ENCODE measurements around the gene SH3GL2. TPM values are rescaled to one million over a fixed set of nuclear protein-coding genes. Genes with fewer than 3 reads are reported as not detected.

Gene SH3GL2
- total and polyA plus RNA-seq, 9 of the 15 experiments (the other 6 are each of a cell fraction or from before 2014, with no cell fraction given), result not detected

DNA sequence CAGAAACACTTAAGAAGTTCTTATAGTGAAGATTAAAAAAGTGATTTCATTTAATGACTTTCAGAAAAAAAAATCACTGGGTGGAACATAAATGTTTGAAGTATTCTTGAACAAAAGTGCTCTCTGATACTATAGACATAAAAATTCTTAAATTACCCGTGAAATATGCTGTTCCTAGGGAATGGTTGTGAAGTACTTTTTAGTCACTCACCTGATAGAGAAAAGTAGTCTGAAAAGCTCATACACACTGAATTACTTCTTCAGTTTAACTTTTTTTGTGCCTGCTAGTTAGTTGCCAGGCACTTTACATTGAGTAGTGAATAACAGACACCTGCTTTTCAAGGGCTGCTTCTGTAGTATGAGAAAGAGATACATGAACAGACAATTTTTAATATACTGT lies 78.0 kb downstream of the SH3GL2 start (continued):
- TF ChIP-seq, protein P1, sequence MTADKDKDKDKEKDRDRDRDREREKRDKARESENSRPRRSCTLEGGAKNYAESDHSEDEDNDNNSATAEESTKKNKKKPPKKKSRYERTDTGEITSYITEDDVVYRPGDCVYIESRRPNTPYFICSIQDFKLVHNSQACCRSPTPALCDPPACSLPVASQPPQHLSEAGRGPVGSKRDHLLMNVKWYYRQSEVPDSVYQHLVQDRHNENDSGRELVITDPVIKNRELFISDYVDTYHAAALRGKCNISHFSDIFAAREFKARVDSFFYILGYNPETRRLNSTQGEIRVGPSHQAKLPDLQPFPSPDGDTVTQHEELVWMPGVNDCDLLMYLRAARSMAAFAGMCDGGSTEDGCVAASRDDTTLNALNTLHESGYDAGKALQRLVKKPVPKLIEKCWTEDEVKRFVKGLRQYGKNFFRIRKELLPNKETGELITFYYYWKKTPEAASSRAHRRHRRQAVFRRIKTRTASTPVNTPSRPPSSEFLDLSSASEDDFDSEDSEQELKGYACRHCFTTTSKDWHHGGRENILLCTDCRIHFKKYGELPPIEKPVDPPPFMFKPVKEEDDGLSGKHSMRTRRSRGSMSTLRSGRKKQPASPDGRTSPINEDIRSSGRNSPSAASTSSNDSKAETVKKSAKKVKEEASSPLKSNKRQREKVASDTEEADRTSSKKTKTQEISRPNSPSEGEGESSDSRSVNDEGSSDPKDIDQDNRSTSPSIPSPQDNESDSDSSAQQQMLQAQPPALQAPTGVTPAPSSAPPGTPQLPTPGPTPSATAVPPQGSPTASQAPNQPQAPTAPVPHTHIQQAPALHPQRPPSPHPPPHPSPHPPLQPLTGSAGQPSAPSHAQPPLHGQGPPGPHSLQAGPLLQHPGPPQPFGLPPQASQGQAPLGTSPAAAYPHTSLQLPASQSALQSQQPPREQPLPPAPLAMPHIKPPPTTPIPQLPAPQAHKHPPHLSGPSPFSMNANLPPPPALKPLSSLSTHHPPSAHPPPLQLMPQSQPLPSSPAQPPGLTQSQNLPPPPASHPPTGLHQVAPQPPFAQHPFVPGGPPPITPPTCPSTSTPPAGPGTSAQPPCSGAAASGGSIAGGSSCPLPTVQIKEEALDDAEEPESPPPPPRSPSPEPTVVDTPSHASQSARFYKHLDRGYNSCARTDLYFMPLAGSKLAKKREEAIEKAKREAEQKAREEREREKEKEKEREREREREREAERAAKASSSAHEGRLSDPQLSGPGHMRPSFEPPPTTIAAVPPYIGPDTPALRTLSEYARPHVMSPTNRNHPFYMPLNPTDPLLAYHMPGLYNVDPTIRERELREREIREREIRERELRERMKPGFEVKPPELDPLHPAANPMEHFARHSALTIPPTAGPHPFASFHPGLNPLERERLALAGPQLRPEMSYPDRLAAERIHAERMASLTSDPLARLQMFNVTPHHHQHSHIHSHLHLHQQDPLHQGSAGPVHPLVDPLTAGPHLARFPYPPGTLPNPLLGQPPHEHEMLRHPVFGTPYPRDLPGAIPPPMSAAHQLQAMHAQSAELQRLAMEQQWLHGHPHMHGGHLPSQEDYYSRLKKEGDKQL (CRISPR knock-in tag; IDR thresholded peaks at IDR 0.05; ENCODE audit: borderline replicate concordance), result no peak
- TF ChIP-seq ARNT (IDR thresholded peaks at IDR 0.05) (no peak), ZNF79 (CRISPR knock-in tag; IDR thresholded peaks at IDR 0.05; ENCODE audit: low read depth) (no peak), NELFE (IDR thresholded peaks at IDR 0.05; ENCODE audit: insufficient read depth, insufficient read length) (no peak), ZNF217 (CRISPR knock-in tag; IDR thresholded peaks at IDR 0.05) (no peak), ZC3H4 (CRISPR knock-in tag; IDR thresholded peaks at IDR 0.05; ENCODE audit: borderline replicate concordance) (no peak), ZNF766 (CRISPR knock-in tag; conservative IDR thresholded peaks at IDR 0.05) (no peak), TARDBP (IDR thresholded peaks at IDR 0.05) (no peak), ZNF124 (CRISPR knock-in tag; IDR thresholded peaks at IDR 0.05) (no peak), CCNT2 (IDR thresholded peaks at IDR 0.05; ENCODE audit: borderline replicate concordance, extremely low read depth, insufficient read length, low read depth, low read length) (no peak), NFIX (CRISPR knock-in tag; IDR thresholded peaks at IDR 0.05; ENCODE audit: low read depth) (no peak)
- TF ChIP-seq, protein P2, sequence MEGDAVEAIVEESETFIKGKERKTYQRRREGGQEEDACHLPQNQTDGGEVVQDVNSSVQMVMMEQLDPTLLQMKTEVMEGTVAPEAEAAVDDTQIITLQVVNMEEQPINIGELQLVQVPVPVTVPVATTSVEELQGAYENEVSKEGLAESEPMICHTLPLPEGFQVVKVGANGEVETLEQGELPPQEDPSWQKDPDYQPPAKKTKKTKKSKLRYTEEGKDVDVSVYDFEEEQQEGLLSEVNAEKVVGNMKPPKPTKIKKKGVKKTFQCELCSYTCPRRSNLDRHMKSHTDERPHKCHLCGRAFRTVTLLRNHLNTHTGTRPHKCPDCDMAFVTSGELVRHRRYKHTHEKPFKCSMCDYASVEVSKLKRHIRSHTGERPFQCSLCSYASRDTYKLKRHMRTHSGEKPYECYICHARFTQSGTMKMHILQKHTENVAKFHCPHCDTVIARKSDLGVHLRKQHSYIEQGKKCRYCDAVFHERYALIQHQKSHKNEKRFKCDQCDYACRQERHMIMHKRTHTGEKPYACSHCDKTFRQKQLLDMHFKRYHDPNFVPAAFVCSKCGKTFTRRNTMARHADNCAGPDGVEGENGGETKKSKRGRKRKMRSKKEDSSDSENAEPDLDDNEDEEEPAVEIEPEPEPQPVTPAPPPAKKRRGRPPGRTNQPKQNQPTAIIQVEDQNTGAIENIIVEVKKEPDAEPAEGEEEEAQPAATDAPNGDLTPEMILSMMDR (IDR thresholded peaks at IDR 0.05 in 2 of 3, conservative IDR thresholded peaks at IDR 0.05 in 1 of 3; ENCODE audit: insufficient read depth in 2 of 3, low read depth in 1 of 3, low read length in 3 of 3), result no peak
